Upper lobe of left lung (tissue), 4 donors: ENCODE measurements around the gene GATAD2B.

Experiments
- POLR2A ChIP-seq, 4 donors: fragments of 450-650 bp; IDR thresholded peaks; one replicate each; pipeline ENCODE4 v1.5.1; 2016 to 2017; ENCODE audit warnings: antibody characterized with exemption in 4 of 4, mild to moderate bottlenecking in 2 of 4
- TF ChIP-seq, protein P1 (sequence below), 6 experiments: fragments of 450-650 bp in 4 of 6; fragments of 200-600 bp in 2 of 6; sonication (generic) in 2 of 6; IDR thresholded peaks; one replicate each; pipeline ENCODE4 v1.5.1; 2016 to 2019; ENCODE audit warnings: antibody characterized with exemption in 6 of 6

DNA sequence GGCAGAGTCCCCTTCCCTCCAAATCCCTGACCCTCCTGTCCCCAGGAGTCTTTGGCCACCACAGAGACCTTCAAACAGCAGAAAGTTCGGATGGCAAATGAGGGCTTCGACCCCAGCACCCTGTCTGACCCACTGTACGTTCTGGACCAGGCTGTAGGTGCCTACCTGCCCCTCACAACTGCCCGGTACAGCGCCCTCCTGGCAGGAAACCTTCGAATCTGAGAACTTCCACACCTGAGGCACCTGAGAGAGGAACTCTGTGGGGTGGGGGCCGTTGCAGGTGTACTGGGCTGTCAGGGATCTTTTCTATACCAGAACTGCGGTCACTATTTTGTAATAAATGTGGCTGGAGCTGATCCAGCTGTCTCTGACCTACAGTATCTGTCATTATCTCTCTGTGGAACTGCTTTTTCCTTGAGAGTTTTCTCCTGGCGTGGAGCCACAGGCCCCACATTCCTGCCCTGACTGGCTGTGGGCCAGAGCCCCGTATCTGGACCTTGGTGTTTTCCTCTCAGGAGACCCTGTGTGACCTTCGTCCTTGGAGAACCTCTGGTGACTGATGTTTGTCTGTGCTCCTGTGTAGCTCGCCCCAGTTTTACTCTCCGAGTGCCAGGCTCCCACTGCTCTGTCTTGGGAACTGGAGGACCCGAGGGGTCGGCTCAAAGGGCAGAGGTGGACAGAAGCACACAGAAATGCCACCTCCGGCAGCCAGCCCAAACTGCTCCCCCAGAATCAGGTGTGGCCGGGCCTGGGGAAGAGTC is 142.8 kb downstream of the GATAD2B start:
- TF ChIP-seq, protein P1, sequence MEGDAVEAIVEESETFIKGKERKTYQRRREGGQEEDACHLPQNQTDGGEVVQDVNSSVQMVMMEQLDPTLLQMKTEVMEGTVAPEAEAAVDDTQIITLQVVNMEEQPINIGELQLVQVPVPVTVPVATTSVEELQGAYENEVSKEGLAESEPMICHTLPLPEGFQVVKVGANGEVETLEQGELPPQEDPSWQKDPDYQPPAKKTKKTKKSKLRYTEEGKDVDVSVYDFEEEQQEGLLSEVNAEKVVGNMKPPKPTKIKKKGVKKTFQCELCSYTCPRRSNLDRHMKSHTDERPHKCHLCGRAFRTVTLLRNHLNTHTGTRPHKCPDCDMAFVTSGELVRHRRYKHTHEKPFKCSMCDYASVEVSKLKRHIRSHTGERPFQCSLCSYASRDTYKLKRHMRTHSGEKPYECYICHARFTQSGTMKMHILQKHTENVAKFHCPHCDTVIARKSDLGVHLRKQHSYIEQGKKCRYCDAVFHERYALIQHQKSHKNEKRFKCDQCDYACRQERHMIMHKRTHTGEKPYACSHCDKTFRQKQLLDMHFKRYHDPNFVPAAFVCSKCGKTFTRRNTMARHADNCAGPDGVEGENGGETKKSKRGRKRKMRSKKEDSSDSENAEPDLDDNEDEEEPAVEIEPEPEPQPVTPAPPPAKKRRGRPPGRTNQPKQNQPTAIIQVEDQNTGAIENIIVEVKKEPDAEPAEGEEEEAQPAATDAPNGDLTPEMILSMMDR (IDR thresholded peaks at IDR 0.05) = no peak
- no peak for TF ChIP-seq POLR2A (IDR thresholded peaks at IDR 0.05)
